ENCODE data around the gene TRIM8. TPM values are rescaled to one million over a fixed set of nuclear protein-coding genes. Genes with fewer than 3 reads are reported as not detected.

The TRIM8 gene
- total RNA-seq, 2 experiments from 2014 or later = 54.7 to 55.1 TPM

DNA sequence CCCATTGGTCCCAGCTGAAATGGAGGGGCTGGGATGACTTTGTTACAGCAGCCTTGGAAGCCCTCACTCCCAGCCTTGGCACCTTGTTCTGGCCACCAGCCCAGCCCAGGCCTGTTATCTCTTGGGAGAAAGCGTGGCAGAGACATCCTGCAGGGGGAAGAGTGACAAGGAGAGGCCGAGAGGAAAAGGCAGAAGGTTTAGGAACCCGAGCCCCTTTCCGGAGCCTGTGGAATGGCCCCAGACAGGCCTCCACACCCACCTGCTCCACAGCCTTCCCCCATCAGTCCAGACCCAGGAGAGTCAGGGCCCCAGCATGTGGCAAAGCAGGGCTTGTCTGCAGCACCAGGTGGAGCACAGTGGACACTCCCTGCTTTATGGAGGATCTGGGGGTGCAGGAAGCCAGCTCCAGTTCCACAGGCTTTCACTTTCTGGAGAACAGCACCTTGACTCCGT is 24.1 kb upstream of the TRIM8 start:
- Mint-ChIP-seq H3K9me3 (no peaks in the 10 kb centered on the region), H3K36me3 (peaks cover 3% of the 10 kb centered on the region), H3K4me3 (no peak overlapping the region), H3K4me1 (peaks cover 20% of the 10 kb centered on the region), H3K27me3 (no peaks in the 10 kb centered on the region), H3K27ac (no peak overlapping the region)
- DNase-seq (no peak), ATAC-seq (ENCODE audit: low read depth) (no peak)
- POLR2A ChIA-PET = no interaction called here

GRCh38 chr10:102620591-102621442 is 23.5 kb upstream of the TRIM8 start:
- H3K36me3 Mint-ChIP-seq = peaks cover 3% of the 10 kb centered on the region
- no peaks in the 10 kb centered on the region for H3K9me3 Mint-ChIP-seq
- no peak for DNase-seq
- H3K27me3 Mint-ChIP-seq = no peaks in the 10 kb centered on the region
- POLR2A ChIA-PET = no interaction called here
- ATAC-seq (ENCODE audit: low read depth) = no peak
- H3K4me3 Mint-ChIP-seq = no peak overlapping the region
- H3K27ac Mint-ChIP-seq = no peak overlapping the region
- H3K4me1 Mint-ChIP-seq = peaks cover 18% of the 10 kb centered on the region

- POLR2A ChIA-PET = interaction anchor here (1.8 kb wide), 1 partner anchor 23 kb away, joined by 4 read pairs; no protein-coding TSS in a partner anchor
- ATAC-seq (ENCODE audit: low read depth) (no peak), DNase-seq (no peak)
- Mint-ChIP-seq H3K27me3 (no peaks in the 10 kb centered on the region), H3K36me3 (peaks cover 3% of the 10 kb centered on the region), H3K4me3 (no peak overlapping the region), H3K9me3 (no peaks in the 10 kb centered on the region), H3K4me1 (peaks cover 13% of the 10 kb centered on the region), H3K27ac (no peak overlapping the region)
These were observed 22.6 kb upstream of the TRIM8 start for GRCh38 chr10:102621443-102622325.

GRCh38 chr10:102624094-102624493 is 20.2 kb upstream of the TRIM8 start:
- Mint-ChIP-seq H3K4me3 (no peak overlapping the region), H3K9me3 (no peaks in the 10 kb centered on the region), H3K27me3 (no peaks in the 10 kb centered on the region), H3K4me1 (peaks cover 10% of the 10 kb centered on the region), H3K36me3 (no peaks in the 10 kb centered on the region), H3K27ac (no peak overlapping the region)
- ATAC-seq (ENCODE audit: low read depth) = no peak
- DNase-seq = no peak
- POLR2A ChIA-PET = no interaction called here

DNA sequence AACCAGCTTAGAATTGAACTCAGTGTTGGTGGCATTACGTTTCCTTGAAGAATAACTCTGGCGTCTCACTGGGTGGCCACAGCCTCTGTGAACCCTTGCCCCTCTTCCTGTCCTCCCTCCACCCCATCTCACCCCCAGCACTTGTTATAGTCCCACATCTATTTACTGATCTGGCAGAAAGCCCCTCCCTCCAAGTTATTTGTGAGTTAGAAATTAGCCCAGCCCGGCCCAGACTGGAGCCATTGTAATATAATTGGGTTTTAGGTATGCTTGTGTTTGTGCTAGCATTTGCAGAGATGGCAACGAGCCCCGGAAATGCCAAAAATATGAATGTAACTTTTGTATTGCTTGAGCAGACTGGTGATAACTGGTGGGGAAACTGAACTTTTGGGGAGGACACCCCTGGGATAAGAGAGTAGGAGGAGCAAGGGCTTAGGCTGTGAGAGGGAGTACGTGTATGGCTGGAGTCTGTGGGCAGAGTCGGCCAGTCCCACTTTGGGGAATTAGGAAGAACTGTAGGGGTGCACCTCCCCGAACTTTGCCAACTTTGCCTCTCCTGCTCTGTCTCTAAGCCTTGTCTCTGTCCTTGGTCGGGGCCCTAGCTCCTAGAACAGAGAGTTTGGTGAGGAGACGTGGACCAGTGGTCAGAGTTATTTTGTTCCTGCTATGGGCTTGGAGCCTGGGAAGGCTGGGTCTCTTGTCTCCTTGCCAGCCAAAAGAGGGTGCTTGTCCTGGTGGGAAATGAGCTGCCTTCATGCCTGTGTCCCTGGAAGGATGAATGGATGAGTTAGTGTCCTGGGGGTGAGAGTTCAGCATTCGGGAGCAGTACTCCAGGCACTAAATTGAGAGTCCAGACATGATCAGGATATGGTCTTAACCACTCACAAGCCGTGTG is 19.3 kb upstream of the TRIM8 start:
- Mint-ChIP-seq H3K27ac (no peak overlapping the region), H3K4me1 (peaks cover 10% of the 10 kb centered on the region), H3K36me3 (no peaks in the 10 kb centered on the region), H3K4me3 (no peak overlapping the region), H3K27me3 (no peaks in the 10 kb centered on the region), H3K9me3 (no peaks in the 10 kb centered on the region)
- DNase-seq = no peak
- POLR2A ChIA-PET = no interaction called here
- no peak for ATAC-seq (ENCODE audit: low read depth)

DNA sequence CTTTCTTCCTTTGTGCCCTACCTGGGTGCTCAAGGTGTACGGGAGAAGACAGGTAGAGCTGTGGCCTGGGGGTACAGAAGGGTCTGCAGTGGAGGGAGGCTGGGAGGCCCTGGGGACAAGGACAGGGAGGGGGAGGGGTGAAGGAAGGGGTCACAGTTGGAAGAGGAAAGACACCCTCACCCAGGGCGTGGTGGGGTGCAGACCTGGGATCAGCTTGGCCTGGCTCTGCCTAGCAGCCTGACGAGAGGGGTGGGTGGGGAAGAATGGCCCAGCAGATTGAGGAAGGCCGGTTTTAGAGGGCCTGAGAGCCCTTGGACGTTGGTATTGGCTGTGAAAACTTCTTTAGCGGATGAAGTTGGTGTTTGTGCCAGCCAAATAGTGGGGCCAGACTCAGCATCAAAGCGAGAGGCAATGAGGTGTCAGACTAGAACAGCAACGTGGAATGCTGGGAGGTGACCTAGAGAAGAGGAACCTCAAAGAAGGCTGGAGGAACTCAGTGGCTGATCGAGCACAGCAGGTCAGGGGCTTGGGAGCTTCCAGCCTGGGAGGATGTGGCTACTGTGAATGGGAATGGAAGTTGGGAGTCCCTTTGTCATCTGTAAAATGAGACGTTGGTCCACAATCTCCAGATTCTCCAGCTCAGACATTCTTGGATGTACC is 18.1 kb upstream of the TRIM8 start:
- DNase-seq (no peak), ATAC-seq (ENCODE audit: low read depth) (no peak)
- Mint-ChIP-seq H3K27me3 (no peaks in the 10 kb centered on the region), H3K27ac (no peak overlapping the region), H3K4me3 (no peak overlapping the region), H3K36me3 (no peaks in the 10 kb centered on the region), H3K4me1 (peaks cover 11% of the 10 kb centered on the region), H3K9me3 (no peaks in the 10 kb centered on the region)
- POLR2A ChIA-PET = no interaction called here

- Mint-ChIP-seq H3K9me3 (no peaks in the 10 kb centered on the region), H3K27ac (no peak overlapping the region), H3K36me3 (no peaks in the 10 kb centered on the region), H3K4me1 (peaks cover 18% of the 10 kb centered on the region), H3K4me3 (no peak overlapping the region), H3K27me3 (no peaks in the 10 kb centered on the region)
- DNase-seq (no peak), ATAC-seq (ENCODE audit: low read depth) (no peak)
- POLR2A ChIA-PET = no interaction called here
These were observed 17.0 kb upstream of the TRIM8 start for GRCh38 chr10:102627291-102627735.

- DNase-seq = no peak
- peaks cover 23% of the 10 kb centered on the region for H3K4me1 Mint-ChIP-seq
- H3K27me3 Mint-ChIP-seq = no peaks in the 10 kb centered on the region
- H3K4me3 Mint-ChIP-seq = no peak overlapping the region
- no peak for ATAC-seq (ENCODE audit: low read depth)
- POLR2A ChIA-PET = interaction anchor here (1.1 kb wide), 1 partner anchor 127 kb away, joined by 3 read pairs; no protein-coding TSS in a partner anchor
- H3K9me3 Mint-ChIP-seq = no peaks in the 10 kb centered on the region
- no peaks in the 10 kb centered on the region for H3K36me3 Mint-ChIP-seq
- H3K27ac Mint-ChIP-seq = no peak overlapping the region
These were observed 16.5 kb upstream of the TRIM8 start for GRCh38 chr10:102627736-102628293.

DNA sequence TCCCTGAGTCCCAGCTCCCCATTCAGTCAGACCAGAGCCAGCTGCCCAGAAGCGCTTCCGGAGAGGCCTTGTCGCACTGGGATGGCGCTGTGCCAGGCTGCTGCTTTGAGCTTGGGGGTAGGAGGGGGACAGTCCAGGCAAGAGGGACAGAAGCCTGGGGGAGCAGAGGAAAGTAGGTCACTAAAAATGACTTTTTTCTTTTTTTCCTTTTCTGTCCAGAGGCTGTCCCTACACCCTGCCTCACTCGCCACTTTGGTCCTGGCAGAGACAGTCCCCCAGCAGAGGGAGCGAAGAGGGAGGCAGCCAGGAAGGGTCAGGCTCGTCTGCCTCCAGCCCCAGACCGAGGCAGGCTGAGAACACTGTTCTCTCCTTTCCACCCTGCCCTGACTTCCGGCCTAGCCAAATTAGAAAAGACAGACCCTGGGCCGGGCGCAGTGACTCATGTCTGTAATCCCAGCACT is 15.8 kb upstream of the TRIM8 start:
- no peaks in the 10 kb centered on the region for H3K27me3 Mint-ChIP-seq
- H3K27ac Mint-ChIP-seq = peak overlapping the region; percentile 45
- POLR2A ChIA-PET = interaction anchor here (1.1 kb wide), 1 partner anchor 126 kb away, joined by 3 read pairs; no protein-coding TSS in a partner anchor
- no peak overlapping the region for H3K4me3 Mint-ChIP-seq
- H3K4me1 Mint-ChIP-seq = peaks cover 25% of the 10 kb centered on the region
- H3K36me3 Mint-ChIP-seq = no peaks in the 10 kb centered on the region
- DNase-seq = no peak
- no peaks in the 10 kb centered on the region for H3K9me3 Mint-ChIP-seq
- no peak for ATAC-seq (ENCODE audit: low read depth)

GRCh38 chr10:102629661-102630614 is 14.3 kb upstream of the TRIM8 start:
- Mint-ChIP-seq H3K27ac (no peak overlapping the region), H3K36me3 (no peaks in the 10 kb centered on the region), H3K4me3 (no peak overlapping the region), H3K27me3 (no peaks in the 10 kb centered on the region), H3K9me3 (no peaks in the 10 kb centered on the region), H3K4me1 (peaks cover 37% of the 10 kb centered on the region)
- ATAC-seq (ENCODE audit: low read depth) (no peak), DNase-seq (no peak)
- POLR2A ChIA-PET = no interaction called here

DNA sequence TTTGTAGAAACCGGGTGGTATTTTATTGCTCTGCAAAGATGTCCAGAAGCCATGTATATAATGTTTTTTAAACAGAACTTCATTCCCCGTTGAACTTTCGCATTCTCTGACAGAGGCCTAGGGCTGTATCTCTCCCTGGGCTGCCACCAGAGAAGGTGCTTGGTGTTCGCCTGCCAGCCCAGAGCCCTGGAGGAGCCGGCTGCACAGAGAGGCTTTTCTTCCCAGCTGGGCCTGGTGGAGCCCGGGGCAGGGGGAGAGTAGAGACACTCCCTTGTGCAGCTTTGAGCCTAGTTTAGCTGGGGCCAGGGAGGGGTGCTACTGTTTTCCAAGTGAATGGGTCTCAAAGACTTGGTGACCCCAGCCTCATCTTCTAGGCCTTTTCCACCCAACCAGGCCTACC is 13.6 kb upstream of the TRIM8 start:
- Mint-ChIP-seq H3K27ac (no peak overlapping the region), H3K4me3 (no peak overlapping the region), H3K9me3 (no peaks in the 10 kb centered on the region), H3K4me1 (peaks cover 44% of the 10 kb centered on the region), H3K27me3 (no peaks in the 10 kb centered on the region), H3K36me3 (no peaks in the 10 kb centered on the region)
- POLR2A ChIA-PET = no interaction called here
- ATAC-seq (ENCODE audit: low read depth) (no peak), DNase-seq (no peak)

Measured in activated naive CD8-positive, alpha-beta T cell treated with anti-CD3 and anti-CD28 coated beads, Interleukin-2, amount 10 ng/mL, durations not matched to agents 7 days and 5 days (primary cell).